ENCODE data around the gene UNC5B.

UNC5B gene

DNA sequence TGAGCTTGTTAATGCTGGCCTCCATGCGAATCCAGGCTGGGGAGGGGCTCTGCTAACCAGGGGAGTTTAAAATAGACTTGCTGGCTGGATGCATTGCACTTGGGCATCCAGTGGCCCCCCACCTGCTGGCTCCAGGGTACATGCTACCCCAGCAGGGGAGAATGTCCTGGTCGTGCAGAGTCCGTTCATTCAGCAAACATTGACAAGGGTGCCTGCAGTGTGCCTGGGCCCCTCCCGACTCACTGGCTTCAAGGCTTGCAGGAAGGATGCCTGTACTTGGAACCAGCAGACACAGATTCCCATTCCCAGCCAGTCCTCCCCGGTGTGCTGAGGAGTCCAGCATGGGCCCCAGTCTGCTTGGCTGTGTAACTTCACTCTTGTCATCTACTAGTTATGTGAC lies 108.2 kb downstream of the UNC5B start:
- Histone ChIP-seq H3K4me2 (ENCODE audit: low read length) (no peak overlapping the region), H3K9me3 (ENCODE audit: control insufficient read depth, low read length) (no peaks in the 10 kb centered on the region), H2AFZ (no peak overlapping the region), H3K4me1 (no peaks in the 10 kb centered on the region), H3K27ac (no peak overlapping the region), H3K36me3 (ENCODE audit: control insufficient read depth, insufficient read depth, low read length) (no peaks in the 10 kb centered on the region), H3K4me3 (ENCODE audit: low read depth, low read length) (no peak overlapping the region), H3K9ac (no peak overlapping the region), H3K79me2 (no peaks in the 10 kb centered on the region), H3K27me3 (ENCODE audit: control insufficient read depth, insufficient read depth, low read length) (no peaks in the 10 kb centered on the region)
- TF ChIP-seq, protein P1, sequence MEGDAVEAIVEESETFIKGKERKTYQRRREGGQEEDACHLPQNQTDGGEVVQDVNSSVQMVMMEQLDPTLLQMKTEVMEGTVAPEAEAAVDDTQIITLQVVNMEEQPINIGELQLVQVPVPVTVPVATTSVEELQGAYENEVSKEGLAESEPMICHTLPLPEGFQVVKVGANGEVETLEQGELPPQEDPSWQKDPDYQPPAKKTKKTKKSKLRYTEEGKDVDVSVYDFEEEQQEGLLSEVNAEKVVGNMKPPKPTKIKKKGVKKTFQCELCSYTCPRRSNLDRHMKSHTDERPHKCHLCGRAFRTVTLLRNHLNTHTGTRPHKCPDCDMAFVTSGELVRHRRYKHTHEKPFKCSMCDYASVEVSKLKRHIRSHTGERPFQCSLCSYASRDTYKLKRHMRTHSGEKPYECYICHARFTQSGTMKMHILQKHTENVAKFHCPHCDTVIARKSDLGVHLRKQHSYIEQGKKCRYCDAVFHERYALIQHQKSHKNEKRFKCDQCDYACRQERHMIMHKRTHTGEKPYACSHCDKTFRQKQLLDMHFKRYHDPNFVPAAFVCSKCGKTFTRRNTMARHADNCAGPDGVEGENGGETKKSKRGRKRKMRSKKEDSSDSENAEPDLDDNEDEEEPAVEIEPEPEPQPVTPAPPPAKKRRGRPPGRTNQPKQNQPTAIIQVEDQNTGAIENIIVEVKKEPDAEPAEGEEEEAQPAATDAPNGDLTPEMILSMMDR (IDR thresholded peaks at IDR 0.05): no peak

DNA sequence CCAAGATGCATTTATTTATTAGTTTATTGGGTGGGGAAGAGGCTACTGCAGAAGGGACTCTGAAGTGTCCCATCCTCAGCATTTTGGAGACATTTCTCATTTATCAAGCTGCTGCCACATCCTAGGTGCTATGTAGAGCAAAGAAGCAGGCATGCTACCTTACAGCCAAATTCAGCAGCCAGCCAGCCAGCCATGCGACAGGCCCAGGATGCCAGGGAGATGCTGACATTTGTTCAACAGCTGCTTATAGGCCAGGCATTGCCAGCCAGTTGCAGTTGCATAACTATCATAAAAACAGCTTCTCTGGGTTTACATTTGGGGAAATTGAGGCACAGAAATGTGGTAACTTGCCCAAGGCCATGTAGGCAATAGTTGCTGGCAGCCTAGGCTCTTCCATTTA lies 109.0 kb downstream of the UNC5B start:
- no peaks in the 10 kb centered on the region for H3K36me3 ChIP-seq (ENCODE audit: control insufficient read depth, insufficient read depth, low read length)
- H3K79me2 ChIP-seq: no peaks in the 10 kb centered on the region
- no peaks in the 10 kb centered on the region for H3K9me3 ChIP-seq (ENCODE audit: control insufficient read depth, low read length)
- no peak overlapping the region for H3K27ac ChIP-seq
- H2AFZ ChIP-seq: no peak overlapping the region
- H3K9ac ChIP-seq: no peak overlapping the region
- TF ChIP-seq, protein P1 (IDR thresholded peaks at IDR 0.05): no peak
- no peak overlapping the region for H3K4me3 ChIP-seq (ENCODE audit: low read depth, low read length)
- H3K4me2 ChIP-seq (ENCODE audit: low read length): no peak overlapping the region
- H3K27me3 ChIP-seq (ENCODE audit: control insufficient read depth, insufficient read depth, low read length): no peaks in the 10 kb centered on the region
- no peaks in the 10 kb centered on the region for H3K4me1 ChIP-seq

DNA sequence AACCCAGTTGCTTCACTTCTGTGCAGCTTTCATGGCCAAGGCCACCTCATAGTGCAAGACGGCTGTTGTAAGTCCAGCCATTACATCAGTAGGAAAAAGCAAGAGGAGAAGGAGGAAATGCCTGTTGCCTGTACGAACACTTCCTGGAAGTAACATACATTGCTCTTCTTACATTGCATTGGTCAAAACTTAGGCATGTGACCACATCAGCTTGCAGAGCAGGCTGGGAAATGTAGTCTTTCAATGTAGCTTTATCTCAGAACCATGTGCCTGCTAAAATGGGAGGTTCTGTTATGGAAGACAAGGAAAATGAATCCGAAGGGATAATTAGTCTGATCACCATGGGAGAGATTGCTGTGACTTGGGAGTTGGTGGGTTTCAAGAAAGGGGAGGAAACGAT lies 111.0 kb downstream of the UNC5B start:
- no peaks in the 10 kb centered on the region for H3K9me3 ChIP-seq (ENCODE audit: control insufficient read depth, low read length)
- H3K36me3 ChIP-seq (ENCODE audit: control insufficient read depth, insufficient read depth, low read length): no peaks in the 10 kb centered on the region

DNA sequence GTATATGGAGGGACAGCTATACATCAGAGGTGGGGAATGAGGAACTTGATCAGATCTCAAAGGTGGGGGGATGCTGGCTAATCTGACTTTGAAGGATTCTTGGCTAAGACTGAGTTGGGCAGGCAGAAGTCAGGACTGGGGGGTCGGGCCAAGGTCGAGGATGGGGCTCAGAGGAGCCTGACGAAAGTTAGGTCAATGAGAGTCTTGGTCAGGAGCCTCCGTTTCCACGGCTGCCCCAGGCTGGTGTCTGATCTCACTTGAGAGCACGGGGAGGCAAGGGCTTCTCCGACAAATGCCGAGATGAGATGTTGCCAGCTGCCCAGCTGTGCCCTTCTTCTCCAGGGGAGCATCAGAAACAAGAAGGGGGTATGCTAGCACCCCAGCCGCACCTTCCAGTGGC lies 112.4 kb downstream of the UNC5B start:
- Histone ChIP-seq H2AFZ (no peak overlapping the region), H3K9ac (no peak overlapping the region), H3K4me1 (no peaks in the 10 kb centered on the region), H3K79me2 (peaks cover 2% of the 10 kb centered on the region), H3K27ac (no peak overlapping the region), H3K4me2 (ENCODE audit: low read length) (no peak overlapping the region), H3K36me3 (ENCODE audit: control insufficient read depth, insufficient read depth, low read length) (no peaks in the 10 kb centered on the region), H3K4me3 (ENCODE audit: low read depth, low read length) (no peak overlapping the region), H3K9me3 (ENCODE audit: control insufficient read depth, low read length) (no peaks in the 10 kb centered on the region), H3K27me3 (ENCODE audit: control insufficient read depth, insufficient read depth, low read length) (no peaks in the 10 kb centered on the region)
- TF ChIP-seq, protein P1 (IDR thresholded peaks at IDR 0.05): no peak

More for the DNA sequence above, 111.0 kb downstream of the UNC5B start:
- H3K4me3 ChIP-seq (ENCODE audit: low read depth, low read length): no peak overlapping the region
- no peak overlapping the region for H3K4me2 ChIP-seq (ENCODE audit: low read length)
- H2AFZ ChIP-seq: no peak overlapping the region
- H3K79me2 ChIP-seq: peaks cover under 1% of the 10 kb centered on the region
- H3K27me3 ChIP-seq (ENCODE audit: control insufficient read depth, insufficient read depth, low read length): no peaks in the 10 kb centered on the region
- no peak overlapping the region for H3K27ac ChIP-seq
- H3K9ac ChIP-seq: no peak overlapping the region
- no peaks in the 10 kb centered on the region for H3K4me1 ChIP-seq
- TF ChIP-seq, protein P1 (IDR thresholded peaks at IDR 0.05): no peak

DNA sequence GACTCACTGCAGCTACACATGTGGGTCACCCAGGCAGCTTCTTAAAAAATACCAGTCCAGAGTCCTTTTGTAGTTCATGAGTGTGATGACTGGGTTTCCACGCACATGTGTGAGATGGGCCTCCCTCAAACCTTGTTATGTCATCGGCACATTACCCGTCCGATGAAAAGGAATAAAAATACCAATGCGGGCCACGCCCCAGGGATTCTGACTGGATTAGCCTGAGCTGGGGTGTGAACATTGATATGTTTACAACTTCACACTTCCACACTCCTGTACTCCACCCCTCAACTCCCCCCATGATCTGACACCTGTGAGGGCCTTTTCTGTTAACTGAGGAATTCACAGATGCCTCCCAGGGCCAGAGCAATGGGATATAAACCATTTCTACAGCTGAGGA lies 112.9 kb downstream of the UNC5B start:
- Histone ChIP-seq H3K27ac (no peak overlapping the region), H3K79me2 (peaks cover 2% of the 10 kb centered on the region), H3K4me1 (no peaks in the 10 kb centered on the region), H3K4me2 (ENCODE audit: low read length) (no peak overlapping the region), H3K27me3 (ENCODE audit: control insufficient read depth, insufficient read depth, low read length) (no peaks in the 10 kb centered on the region), H3K4me3 (ENCODE audit: low read depth, low read length) (no peak overlapping the region), H2AFZ (no peak overlapping the region), H3K9me3 (ENCODE audit: control insufficient read depth, low read length) (no peaks in the 10 kb centered on the region), H3K9ac (no peak overlapping the region), H3K36me3 (ENCODE audit: control insufficient read depth, insufficient read depth, low read length) (no peaks in the 10 kb centered on the region)
- TF ChIP-seq, protein P1 (IDR thresholded peaks at IDR 0.05): no peak
